Neural crest cell (in vitro differentiated cells): ENCODE data around the gene EDN3. TPM values are rescaled to one million over a fixed set of nuclear protein-coding genes. Genes with fewer than 3 reads are reported as not detected.

ENCODE experiments used
- DNase-seq: peaks from one replicate; pipeline ENCODE4 v3.0.0; 2021; ENCODE audit warnings: low read depth, mixed read lengths, low spot score
- H3K27ac Mint-ChIP-seq: one replicate; pipeline ENCODE4 v1.8.0; 2021; ENCODE audit warnings: mild to moderate bottlenecking, mixed read lengths; ENCODE audit not compliant: unreplicated experiment
- H3K27me3 Mint-ChIP-seq: 2 replicates; pipeline ENCODE4 v1.8.0; 2021; ENCODE audit warnings: low read depth, mild to moderate bottlenecking, mixed read lengths
- H3K36me3 Mint-ChIP-seq: 2 replicates; pipeline ENCODE4 v1.8.0; 2021; ENCODE audit warnings: low read depth, mild to moderate bottlenecking, mixed read lengths
- H3K4me1 Mint-ChIP-seq: 2 replicates; pipeline ENCODE4 v1.8.0; 2021; ENCODE audit warnings: mixed read lengths
- H3K4me3 Mint-ChIP-seq: one replicate; pipeline ENCODE4 v1.8.0; 2021; ENCODE audit warnings: mild to moderate bottlenecking, mixed read lengths
- H3K9me3 Mint-ChIP-seq: 2 replicates; pipeline ENCODE4 v1.8.0; 2021; ENCODE audit warnings: mixed read lengths
- total RNA-seq: library from RNA; stranded (reverse); gene quantifications from 2 replicates; pipeline ENCODE4 v1.2.1, GENCODE V29; 2021
- TF ChIP-seq, protein P1 (sequence below): fragments of 200-600 bp; sonication (generic); conservative IDR thresholded peaks from 2 replicates; pipeline ENCODE4 v1.5.0; 2021; ENCODE audit warnings: antibody characterized with exemption, mild to moderate bottlenecking

Gene EDN3
- total RNA-seq, 1 donor from 2014 or later, result 0.28 TPM

GRCh38 chr20:59318201-59318790, 17.9 kb downstream of the EDN3 start:
- Mint-ChIP-seq H3K9me3 (no peaks in the 10 kb centered on the region), H3K27ac (no peak overlapping the region), H3K36me3 (no peaks in the 10 kb centered on the region), H3K27me3 (no peaks in the 10 kb centered on the region), H3K4me3 (no peak overlapping the region), H3K4me1 (peaks cover 24% of the 10 kb centered on the region)
- no peak for DNase-seq
- TF ChIP-seq, protein P1, sequence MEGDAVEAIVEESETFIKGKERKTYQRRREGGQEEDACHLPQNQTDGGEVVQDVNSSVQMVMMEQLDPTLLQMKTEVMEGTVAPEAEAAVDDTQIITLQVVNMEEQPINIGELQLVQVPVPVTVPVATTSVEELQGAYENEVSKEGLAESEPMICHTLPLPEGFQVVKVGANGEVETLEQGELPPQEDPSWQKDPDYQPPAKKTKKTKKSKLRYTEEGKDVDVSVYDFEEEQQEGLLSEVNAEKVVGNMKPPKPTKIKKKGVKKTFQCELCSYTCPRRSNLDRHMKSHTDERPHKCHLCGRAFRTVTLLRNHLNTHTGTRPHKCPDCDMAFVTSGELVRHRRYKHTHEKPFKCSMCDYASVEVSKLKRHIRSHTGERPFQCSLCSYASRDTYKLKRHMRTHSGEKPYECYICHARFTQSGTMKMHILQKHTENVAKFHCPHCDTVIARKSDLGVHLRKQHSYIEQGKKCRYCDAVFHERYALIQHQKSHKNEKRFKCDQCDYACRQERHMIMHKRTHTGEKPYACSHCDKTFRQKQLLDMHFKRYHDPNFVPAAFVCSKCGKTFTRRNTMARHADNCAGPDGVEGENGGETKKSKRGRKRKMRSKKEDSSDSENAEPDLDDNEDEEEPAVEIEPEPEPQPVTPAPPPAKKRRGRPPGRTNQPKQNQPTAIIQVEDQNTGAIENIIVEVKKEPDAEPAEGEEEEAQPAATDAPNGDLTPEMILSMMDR, result no peak

- Mint-ChIP-seq H3K27me3 (no peaks in the 10 kb centered on the region), H3K9me3 (no peaks in the 10 kb centered on the region), H3K4me1 (peaks cover 24% of the 10 kb centered on the region), H3K36me3 (no peaks in the 10 kb centered on the region), H3K4me3 (no peak overlapping the region), H3K27ac (no peak overlapping the region)
- TF ChIP-seq, protein P1, result no peak
- DNase-seq, result no peak
Observed at GRCh38 chr20:59318803-59319202, 18.4 kb downstream of the EDN3 start.

DNA sequence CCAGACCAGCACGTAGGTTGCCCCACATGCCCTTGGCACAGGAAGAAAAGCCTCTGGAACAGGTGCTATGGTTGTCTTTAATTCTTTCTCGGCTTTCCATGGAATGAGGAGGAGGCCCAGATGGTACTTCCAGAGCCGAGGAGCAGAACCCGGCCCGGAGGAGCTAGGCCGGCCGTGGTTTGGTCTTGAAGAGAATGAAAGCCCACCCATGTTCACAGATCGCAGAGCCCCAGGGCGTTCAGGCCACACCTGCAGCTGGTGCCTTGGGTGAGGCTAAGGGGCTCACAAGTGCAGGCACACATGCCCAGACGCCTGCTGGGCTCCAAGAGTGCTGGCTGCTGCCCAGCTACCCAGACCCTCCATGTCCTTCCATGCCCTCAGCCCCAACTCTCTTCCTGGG, 20.0 kb downstream of the EDN3 start:
- Mint-ChIP-seq H3K9me3 (no peaks in the 10 kb centered on the region), H3K27me3 (no peaks in the 10 kb centered on the region), H3K36me3 (no peaks in the 10 kb centered on the region), H3K27ac (no peak overlapping the region), H3K4me1 (peaks cover 24% of the 10 kb centered on the region), H3K4me3 (no peak overlapping the region)
- TF ChIP-seq, protein P1, result no peak
- DNase-seq, result no peak

DNA sequence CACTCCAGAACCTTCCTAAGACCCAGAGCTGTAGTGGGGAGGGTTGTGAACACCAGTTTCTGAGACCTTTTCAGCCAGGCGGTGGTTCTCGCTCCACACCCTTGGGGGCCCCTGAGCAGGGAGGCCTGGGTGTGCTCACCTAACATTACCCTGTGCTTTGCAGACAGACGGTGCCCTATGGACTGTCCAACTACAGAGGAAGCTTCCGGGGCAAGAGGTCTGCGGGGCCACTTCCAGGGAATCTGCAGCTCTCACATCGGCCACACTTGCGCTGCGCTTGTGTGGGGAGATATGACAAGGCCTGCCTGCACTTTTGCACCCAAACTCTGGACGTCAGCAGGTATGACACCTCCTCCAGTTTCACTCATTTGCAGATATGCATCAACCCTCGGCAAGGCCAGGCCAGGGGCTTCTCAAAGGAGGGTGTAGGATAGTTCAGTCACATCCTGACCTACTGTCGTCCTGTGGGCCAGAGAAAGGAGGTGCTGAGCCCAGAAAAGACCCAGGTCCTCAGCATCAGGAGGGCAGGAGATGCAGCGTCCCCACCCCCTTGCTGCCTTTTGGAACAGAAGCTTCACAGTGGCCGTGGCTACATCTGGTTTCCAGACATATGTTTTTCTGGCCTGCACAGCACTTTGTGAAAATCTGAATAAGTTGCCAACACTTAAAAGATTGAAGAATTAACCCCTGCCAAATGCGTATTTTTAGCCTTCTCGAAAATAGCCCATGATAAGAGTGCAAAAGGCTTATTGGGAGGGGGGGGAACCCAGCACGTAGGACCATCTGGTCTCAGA, 20.6 kb downstream of the EDN3 start:
- Mint-ChIP-seq H3K36me3 (no peaks in the 10 kb centered on the region), H3K27ac (no peak overlapping the region), H3K4me1 (peaks cover 24% of the 10 kb centered on the region), H3K27me3 (no peaks in the 10 kb centered on the region), H3K4me3 (no peak overlapping the region), H3K9me3 (no peaks in the 10 kb centered on the region)
- no peak for DNase-seq
- TF ChIP-seq, protein P1, result no peak

GRCh38 chr20:59322081-59322480, 21.7 kb downstream of the EDN3 start:
- peak overlapping the region; percentile 32 for H3K27ac Mint-ChIP-seq
- no peaks in the 10 kb centered on the region for H3K36me3 Mint-ChIP-seq

More at GRCh38 chr20:59322081-59322480, 21.7 kb downstream of the EDN3 start:
- Mint-ChIP-seq H3K27me3 (no peaks in the 10 kb centered on the region), H3K4me1 (peaks cover 24% of the 10 kb centered on the region), H3K9me3 (no peaks in the 10 kb centered on the region), H3K4me3 (no peak overlapping the region)
- TF ChIP-seq, protein P1, result no peak
- DNase-seq, result no peak
